ENCODE measurements around the gene JTB. TPM values are rescaled to one million over a fixed set of nuclear protein-coding genes. Genes with fewer than 3 reads are reported as not detected.
"Not testable (repeated sequence)": the region's sequence is repeated elsewhere in the genome, so short reads cannot be mapped to it uniquely, and the experiment has no call there.

JTB gene
- total and polyA plus RNA-seq, 8 donors = 79.5 to 148 (median 87.3) TPM

GRCh38 chr1:153987621-153988020, 10.1 kb upstream of the JTB start:
- Histone ChIP-seq H3K36me3 (peaks cover 0 to 22% of the 10 kb centered on the region in 2 donors), H3K27me3 (no peaks in the 10 kb centered on the region), H3K4me1 (peaks cover 30 to 56% of the 10 kb centered on the region in 2 donors), H3K27ac (peak overlapping the region; percentile 86 to 93), H3K4me3 (no peak overlapping the region), H3K9me3 (no peaks in the 10 kb centered on the region)
- ATAC-seq = no peak
- intact Hi-C loops (cut with DNase I) = loop anchor here in 1 of 2 donors (10.0 kb wide), 1 partner anchor 193 kb away; no protein-coding TSS in a partner anchor
- no peak for DNase-seq
- no peak for TF ChIP-seq CTCF (IDR thresholded peaks at IDR 0.05)

GRCh38 chr1:153985941-153986761, 8.7 kb upstream of the JTB start, which contains the start of gene RAB13:
Gene RAB13, minus strand, starts transcription at chr1:153986339. Its CDS starts 103 bp downstream, at chr1:153986236.
- peak; percentile 80 to 93 (median 90) for DNase-seq
- Histone ChIP-seq H3K4me3 (peak within 1 kb of the TSS; percentile 54 to 70), H3K27ac (peak within 1 kb of the TSS; percentile 86 to 93), H3K9me3 (no peaks in the 10 kb centered on the region), H3K4me1 (peaks cover 20 to 54% of the 10 kb centered on the region in 2 donors), H3K27me3 (no peaks in the 10 kb centered on the region), H3K36me3 (peaks cover 0 to 23% of the 10 kb centered on the region in 2 donors)
- TF ChIP-seq CTCF (IDR thresholded peaks at IDR 0.05) = no peak
- peak; percentile 89 for ATAC-seq
- intact Hi-C loops (cut with DNase I) = loop anchor here in 1 of 2 donors (10.0 kb wide), 1 partner anchor 191 kb away; no protein-coding TSS in a partner anchor

- intact Hi-C loops (cut with DNase I) = loop anchor here in 1 of 2 donors (10.0 kb wide), 1 partner anchor 191 kb away; no protein-coding TSS in a partner anchor
- Histone ChIP-seq H3K4me1 (peaks cover 20 to 55% of the 10 kb centered on the region in 2 donors), H3K4me3 (peak overlapping the region; percentile 54 to 70), H3K36me3 (peaks cover 0 to 30% of the 10 kb centered on the region in 2 donors), H3K27ac (peak overlapping the region; percentile 86 to 93), H3K27me3 (no peaks in the 10 kb centered on the region), H3K9me3 (no peaks in the 10 kb centered on the region)
- ATAC-seq (peak; percentile 13), DNase-seq (peak in 1 of 4 donors; percentile 52)
- TF ChIP-seq CTCF (IDR thresholded peaks at IDR 0.05) = no peak
These were observed 8.0 kb upstream of the JTB start for GRCh38 chr1:153985341-153985912.

- intact Hi-C loops (cut with DNase I) = loop anchor here in 1 of 2 donors (10.0 kb wide), 1 partner anchor 190 kb away; no protein-coding TSS in a partner anchor
- TF ChIP-seq CTCF (IDR thresholded peaks at IDR 0.05) = no peak
- no peak for ATAC-seq
- Histone ChIP-seq H3K9me3 (no peaks in the 10 kb centered on the region), H3K4me1 (peaks cover 20 to 55% of the 10 kb centered on the region in 2 donors), H3K4me3 (peak overlapping the region; percentile 54 to 70), H3K27ac (peak overlapping the region; percentile 86 to 93), H3K36me3 (peaks cover 0 to 30% of the 10 kb centered on the region in 2 donors), H3K27me3 (no peaks in the 10 kb centered on the region)
- DNase-seq = peak in 1 of 4 donors; percentile 72
These were observed 6.8 kb upstream of the JTB start for GRCh38 chr1:153984123-153984894.

- H3K27me3 ChIP-seq, H3K4me3 ChIP-seq, ATAC-seq, DNase-seq, H3K9me3 ChIP-seq: not testable (repeated sequence)
- Histone ChIP-seq H3K27ac (peak overlapping the region; percentile 19 to 28), H3K4me1 (peaks cover 20 to 66% of the 10 kb centered on the region in 2 donors), H3K36me3 (peaks cover 0 to 36% of the 10 kb centered on the region in 2 donors)
- intact Hi-C loops (cut with DNase I) = loop anchor here in 1 of 2 donors (10.0 kb wide), 1 partner anchor 187 kb away; no protein-coding TSS in a partner anchor
These were observed 4.3 kb upstream of the JTB start for GRCh38 chr1:153981735-153982134.

- H3K27ac ChIP-seq; ATAC-seq; intact Hi-C loops (cut with DNase I): not testable (repeated sequence)
These were observed 1.6 kb upstream of the JTB start for GRCh38 chr1:153979091-153979490.

More at GRCh38 chr1:153979091-153979490, 1.6 kb upstream of the JTB start:
- H3K9me3 ChIP-seq, DNase-seq, H3K27me3 ChIP-seq, H3K4me3 ChIP-seq: not testable (repeated sequence)
- H3K36me3 ChIP-seq = peaks cover 0 to 55% of the 10 kb centered on the region in 2 donors
- H3K4me1 ChIP-seq = peaks cover 17 to 61% of the 10 kb centered on the region in 2 donors
